ENCODE data around the gene PFKFB2.

PFKFB2 gene

DNA sequence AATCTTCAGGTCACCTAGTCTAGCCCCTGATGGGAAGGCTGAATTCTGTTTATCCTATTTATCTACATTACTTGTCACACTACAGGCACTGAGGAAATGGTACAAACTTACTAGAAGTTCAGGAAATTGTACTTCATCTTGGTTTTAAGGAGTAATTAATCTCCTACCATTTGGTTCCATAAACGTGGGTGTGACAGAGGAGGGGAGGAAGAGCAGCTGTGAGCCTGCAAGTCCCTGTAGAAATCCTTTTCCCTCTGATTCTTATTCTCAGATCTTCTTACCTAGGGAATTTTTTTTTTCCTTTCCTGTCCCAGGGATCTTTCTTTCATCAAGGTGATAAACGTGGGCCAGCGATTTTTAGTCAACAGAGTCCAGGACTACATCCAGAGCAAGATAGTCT is 14.1 kb downstream of the PFKFB2 start:
- DNase-seq (ENCODE audit: low read depth in 2 of 2), result no peak

DNA sequence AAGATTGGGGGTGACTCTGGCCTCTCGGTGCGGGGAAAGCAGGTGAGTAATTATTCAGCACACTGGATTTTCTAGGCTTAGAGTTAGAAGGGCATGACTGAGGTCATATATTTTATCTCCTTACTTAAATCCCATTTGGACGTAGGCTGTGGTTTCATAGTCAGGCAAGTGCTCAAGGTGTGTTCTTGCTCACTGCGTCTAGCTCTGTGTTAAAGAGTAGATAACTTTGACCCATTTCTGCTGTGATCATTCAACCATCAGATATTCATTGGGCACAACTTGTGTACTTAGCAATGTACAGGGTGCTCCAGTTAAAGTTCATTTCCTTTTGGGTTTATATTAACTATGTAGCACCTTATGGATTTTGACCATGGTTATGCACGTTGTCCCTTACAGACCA is 14.6 kb downstream of the PFKFB2 start:
- DNase-seq (ENCODE audit: low read depth in 2 of 2), result no peak

DNA sequence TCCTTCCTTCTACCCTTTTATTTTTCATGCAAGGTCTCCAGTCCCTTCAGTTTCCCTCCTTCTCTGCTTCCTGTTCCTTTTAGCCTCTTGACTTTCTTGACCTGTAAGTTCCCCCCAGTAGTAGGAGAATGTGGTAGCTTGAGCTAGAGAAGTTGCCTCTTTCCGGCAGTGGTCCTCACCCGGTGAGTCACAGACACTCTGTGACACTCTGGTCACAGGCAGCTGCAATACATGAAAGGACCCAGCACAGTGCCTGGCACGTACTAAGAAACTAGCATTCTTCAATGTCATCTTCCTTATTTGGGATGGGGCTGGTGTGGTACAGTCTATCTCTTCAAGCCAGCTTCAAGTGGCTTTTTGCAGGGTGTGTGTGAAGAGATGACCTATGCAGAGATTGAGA is 16.0 kb downstream of the PFKFB2 start:
- DNase-seq (ENCODE audit: low read depth in 2 of 2), result no peak

DNA sequence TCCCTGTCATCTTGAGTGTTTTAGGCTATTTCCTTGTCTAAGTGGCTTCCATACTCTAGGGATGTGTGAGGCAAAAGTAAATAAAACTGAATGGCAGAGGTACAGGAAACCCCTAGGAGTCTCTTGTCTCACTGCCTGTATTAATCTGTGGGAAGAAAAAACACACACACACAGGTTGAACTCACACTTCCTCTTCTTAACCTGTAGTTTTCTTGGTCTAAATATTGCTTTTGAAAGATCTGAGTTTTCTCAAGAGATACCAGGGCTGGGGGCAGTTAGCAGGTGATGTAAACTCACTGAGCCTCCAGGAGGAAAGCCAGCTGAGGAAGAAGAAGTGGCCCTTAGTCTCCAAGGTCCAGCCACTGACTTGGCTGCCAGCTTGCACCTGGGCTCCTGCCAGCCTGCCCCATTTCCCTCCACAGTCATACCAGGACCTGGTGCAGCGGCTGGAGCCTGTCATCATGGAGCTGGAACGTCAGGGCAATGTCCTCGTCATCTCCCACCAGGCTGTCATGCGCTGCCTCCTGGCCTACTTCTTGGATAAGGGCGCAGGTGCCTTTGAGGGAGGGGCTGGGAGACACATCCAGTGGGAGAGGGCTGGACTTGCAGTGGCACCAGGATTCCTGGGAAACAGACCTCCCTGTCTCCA is 16.9 kb downstream of the PFKFB2 start:
- no peak for DNase-seq (ENCODE audit: low read depth in 2 of 2)

DNA sequence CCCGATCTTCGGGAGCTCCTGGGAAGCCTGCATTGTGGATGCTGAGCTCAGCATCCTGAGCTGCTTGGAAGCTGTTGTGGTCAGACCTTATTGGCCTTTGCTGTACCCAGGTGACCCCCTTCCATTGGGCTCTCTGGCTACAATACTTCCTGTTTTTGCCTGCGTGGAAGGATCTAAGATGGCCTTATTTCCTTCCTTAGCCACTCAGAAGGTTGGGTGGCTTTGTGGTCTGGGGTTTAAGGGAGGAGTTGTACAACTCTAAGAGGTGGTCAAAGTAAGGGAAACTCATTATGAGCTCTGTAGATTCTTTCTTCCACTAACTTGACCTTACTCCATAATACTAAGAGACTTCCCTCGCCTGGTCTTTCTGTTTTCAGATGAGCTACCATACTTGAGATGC is 17.7 kb downstream of the PFKFB2 start:
- no peak for DNase-seq (ENCODE audit: low read depth in 2 of 2)

DNA sequence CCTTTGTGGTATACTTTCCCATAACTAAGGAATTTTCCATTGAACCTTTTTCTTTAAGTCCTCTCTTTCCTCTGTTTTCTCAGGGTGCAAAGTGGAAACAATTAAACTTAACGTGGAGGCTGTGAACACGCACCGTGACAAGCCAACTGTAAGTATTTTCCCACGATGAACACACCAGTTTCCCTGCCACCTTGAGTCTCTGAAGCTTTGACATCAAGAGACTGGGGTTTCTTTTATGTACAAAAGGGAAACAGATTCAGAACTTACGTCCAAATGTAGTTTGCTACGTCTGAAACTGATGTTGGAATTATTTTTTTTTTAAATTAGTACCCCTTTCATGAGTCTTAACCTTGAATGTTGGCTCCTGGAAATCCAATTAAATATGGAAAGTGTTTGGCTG is 18.4 kb downstream of the PFKFB2 start:
- no peak for DNase-seq (ENCODE audit: low read depth in 2 of 2)

DNA sequence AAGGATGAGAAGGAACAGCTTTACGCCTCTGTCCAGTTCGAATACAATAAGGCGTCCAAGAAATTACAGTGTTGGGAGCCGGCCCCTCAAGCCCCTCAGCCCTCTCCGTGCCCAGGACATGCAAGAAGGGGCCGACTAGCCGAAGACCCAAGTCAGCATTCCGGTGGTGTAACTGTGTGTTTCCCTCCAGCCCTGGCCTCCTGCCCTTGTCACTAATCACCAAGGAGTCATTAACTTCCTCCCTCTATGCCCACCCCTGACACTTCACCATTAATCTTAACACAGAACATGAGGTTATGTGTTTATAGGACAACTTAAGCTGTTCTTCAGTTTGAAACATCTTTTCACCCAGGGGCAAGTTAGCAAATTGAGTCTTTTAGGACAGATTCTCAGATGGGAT is 19.2 kb downstream of the PFKFB2 start:
- no peak for DNase-seq (ENCODE audit: low read depth in 2 of 2)

DNA sequence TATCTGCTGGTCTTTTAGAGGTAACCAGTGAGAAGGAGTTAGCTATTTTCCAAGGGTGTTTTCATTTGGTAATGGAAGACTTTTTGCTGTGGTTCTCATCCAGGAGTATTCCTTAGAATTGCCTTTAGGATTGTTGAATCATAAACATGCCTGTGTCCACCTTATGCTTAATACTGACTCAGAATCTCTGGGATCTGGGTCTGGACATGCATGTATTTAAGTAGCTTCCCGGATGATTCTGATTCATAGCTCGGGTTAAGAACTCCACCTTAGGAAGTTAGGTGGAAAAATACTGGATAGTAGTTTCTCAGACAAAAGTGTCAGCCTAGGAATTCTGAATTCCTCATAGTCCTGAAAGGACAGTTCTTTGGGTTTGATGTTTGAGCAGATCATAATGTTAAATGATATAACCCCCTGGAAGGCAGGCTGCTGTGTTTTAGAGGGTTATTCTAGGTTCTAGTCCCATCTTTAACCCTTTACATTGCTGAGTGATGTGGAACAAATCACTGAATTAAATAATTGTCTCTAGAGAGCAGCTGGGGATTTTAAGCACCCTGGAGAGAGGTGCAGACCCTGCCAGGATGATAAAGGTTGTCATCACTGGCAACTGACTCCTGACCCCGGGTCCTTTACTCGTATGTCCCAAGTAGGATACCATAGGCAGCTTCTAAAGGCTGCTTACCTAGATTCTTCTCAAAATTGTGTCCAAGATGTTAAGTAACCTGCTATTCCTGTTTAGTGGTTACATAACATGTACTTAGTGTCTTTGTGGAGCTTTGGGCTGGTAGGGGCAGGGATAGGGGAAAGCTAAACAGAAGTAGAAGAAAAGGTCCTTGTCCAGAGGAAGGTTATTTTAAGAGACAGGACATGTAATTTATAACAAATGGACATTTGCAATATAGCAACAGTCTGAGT is 21.1 kb downstream of the PFKFB2 start:
- DNase-seq (ENCODE audit: low read depth in 2 of 2), result no peak

DNA sequence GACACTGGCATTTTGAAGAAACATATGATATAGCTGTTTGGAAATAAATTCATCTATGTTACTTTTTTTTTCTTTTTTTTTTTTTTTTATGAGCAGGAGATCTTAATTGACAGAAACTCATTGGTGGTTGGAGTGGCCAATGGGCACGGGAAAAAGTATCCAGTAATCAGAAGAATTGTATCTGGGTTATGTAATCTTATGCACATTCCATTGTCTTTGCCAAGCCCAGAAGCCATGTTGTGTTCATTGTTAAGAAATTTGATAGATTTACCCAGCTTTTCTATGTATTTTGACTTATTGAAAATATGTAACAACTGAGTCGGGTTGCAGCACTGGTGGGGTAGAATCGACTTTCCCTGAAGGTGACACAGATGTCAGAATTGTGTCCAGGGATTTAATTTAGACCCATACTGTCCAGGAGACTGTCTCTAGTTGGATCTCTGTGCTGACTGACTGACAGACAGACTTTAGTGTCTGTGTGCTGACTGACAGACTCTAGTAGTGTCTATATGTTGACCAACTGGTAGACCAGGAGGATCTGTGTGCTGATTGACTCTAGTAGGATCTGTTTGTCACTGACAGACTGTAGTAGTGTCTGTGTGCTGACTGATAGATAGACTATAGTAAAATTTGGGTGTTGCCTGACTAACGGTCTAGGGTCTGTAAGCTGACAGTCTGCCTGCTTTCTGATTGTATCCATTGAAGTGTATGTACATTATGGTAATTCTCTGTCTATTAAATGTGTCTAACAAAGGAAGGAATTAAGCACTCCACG is 23.3 kb downstream of the PFKFB2 start:
- no peak for DNase-seq (ENCODE audit: low read depth in 2 of 2)

DNA sequence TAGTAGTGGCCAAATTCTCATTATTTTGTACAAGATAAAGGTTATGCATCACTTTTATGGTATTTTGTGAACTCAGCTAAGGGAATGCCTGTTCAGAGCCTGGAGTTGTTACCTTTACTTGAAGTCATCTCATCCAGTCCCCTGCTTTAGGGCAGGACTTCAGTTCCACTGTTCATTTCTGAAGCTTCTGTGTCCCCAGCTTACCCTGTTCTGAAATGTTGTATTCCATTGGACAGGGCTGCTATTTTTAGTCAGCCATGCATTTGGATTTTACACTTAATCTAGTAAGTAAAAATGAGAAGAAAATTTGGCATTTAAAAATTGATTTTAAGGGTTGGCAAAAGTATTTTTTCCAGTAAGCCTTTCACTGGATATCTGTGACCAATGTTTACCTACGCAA is 23.9 kb downstream of the PFKFB2 start:
- no peak for DNase-seq (ENCODE audit: low read depth in 2 of 2)

DNA sequence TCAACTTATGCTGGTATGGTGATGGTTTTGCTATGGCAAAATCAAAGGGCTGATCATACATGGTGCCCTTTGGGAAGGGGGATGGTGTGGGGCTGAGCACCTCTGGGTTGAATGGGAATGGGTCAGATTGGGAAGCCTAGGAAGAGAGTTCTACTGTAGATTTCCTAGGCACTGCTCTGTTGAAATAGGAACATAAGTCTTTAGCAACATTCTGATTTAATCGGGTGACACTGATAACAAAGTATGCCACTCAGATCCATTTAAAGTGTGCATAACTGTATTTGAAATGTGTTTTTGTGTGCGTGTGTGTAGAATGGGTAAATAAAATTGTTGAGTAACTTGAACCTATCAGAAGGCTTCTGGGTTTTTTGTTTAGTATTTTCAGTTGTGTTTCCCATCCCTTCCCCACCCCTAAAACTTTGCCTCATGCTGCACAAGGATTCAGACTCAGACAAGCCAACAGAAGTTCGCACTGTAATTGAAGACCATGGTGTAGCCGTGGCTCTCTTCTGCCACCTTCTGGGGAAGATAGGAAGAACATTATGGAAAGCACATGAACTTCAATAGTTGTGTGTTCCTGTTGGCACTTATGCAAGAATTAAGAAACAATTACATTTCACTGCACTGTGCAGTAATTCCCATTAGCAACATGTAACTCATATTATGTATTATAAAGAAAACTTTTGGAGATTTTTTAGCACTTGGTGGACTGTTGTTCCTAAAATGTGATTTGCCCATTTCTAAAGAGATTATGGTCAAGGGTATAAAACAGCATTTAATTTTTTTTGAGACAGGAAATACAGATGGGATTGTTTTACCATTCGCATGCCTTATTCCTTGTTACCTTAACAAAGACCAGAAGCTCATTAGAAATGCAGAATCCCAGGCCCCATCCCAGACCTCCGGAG is 24.6 kb downstream of the PFKFB2 start:
- DNase-seq (ENCODE audit: low read depth in 2 of 2), result peak; percentile 13 to 70

DNA sequence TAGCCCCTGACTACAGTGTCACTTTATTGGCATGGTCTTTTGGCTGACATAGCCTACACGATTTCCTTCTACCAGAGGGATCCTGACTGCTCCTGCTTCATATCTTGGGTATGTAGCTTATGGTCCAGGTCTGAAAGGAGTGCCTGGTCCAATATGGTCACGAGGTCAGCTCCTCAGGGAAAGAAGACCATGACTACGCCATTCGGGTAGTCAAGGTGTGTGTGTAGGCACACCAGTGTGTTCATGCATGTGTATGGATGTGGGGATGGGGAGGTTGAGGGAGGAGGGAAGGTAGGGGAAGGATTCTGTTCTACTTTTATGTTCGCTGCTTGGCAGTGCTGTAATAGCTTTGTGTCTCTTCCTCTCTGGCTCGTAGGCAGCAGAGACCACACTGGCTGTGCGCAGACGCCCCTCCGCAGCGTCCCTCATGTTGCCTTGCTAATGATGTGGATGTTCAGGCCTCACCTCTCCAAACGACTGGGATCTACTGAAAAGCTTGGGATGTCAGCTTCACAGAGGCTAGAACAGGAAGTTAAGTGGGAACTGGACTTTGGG is 25.6 kb downstream of the PFKFB2 start:
- DNase-seq (ENCODE audit: low read depth in 2 of 2), result no peak

DNA sequence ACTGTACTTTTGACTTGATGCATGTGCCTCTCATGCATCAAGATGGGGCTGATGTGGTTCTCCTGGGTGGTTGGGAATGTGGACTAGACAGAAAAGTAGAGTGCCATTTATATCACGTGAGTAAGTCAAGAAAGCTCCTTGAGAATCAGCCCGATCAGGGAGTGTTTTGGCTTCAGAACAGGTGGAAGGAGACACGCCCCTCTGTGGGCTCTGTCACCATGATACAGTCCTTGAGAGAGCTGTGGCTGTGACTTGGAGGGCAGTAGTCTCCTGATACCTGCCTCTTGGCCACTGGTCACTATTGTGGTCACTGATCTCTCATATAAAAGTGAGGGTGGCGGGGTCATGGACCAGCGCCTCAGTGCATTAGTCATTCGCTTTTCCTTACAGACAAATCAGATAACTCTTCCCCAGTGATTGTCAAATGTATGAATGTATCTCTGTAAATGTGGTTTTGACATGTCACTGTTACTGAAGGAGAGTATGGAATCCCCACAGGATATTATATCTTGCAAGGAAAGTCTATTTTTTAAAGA is 26.7 kb downstream of the PFKFB2 start:
- no peak for DNase-seq (ENCODE audit: low read depth in 2 of 2)

DNA sequence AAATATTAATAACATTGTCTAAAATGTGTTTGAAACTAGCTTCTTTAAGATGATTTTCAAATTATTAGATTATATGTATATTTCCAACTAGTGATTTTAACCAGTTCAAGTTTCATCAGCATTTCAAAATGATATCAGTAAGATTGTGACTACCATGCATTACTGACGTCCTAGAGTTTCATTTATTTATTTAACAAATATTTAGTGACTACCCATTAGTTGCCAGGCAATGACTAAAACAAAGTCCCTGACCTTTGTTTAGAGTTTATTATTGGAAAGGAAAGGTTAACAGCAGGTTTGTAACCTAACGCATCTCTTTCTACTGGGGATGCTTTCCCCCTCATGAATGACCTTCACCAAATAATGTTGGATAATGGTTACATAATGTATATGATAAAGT is 28.0 kb downstream of the PFKFB2 start:
- DNase-seq (ENCODE audit: low read depth in 2 of 2), result no peak

DNA sequence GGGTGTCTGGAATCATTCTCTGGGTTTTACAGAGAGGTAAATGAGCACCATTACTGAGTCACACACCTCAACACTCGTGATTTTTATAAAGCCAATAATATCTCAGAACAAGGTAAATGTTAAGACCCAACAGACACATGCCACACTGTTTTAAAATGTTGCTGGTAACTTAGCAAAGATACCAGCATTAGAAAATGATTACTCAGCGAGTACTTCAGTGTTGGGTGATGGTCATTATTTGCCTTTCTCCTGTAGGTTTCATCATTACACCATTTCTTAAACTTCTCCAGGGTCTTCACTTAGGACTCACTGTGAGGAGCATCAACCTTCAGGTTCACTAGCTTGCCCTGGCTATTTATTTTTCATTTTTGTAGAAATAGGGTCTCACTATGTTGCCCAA is 28.7 kb downstream of the PFKFB2 start:
- no peak for DNase-seq (ENCODE audit: low read depth in 2 of 2)

DNA sequence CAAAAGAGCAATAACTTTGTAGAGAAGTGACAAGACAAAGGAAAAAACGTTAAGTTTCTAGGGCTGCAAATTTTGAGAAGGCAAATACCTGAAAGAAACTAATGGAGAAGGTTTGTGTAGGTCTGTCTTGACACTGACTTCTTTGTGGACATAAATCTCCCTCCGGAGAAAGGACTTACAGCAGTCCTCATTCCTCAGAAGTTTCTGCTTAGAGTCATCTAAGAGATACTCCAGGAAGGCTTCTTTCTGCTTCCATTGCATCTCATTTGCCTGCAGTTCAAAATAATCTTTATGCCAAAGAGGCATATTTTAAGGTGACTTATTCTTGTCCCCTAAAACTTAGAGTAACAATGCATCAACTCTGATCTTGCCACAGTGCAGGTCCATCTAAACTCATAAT is 31.2 kb downstream of the PFKFB2 start:
- DNase-seq (ENCODE audit: low read depth in 2 of 2), result no peak

DNA sequence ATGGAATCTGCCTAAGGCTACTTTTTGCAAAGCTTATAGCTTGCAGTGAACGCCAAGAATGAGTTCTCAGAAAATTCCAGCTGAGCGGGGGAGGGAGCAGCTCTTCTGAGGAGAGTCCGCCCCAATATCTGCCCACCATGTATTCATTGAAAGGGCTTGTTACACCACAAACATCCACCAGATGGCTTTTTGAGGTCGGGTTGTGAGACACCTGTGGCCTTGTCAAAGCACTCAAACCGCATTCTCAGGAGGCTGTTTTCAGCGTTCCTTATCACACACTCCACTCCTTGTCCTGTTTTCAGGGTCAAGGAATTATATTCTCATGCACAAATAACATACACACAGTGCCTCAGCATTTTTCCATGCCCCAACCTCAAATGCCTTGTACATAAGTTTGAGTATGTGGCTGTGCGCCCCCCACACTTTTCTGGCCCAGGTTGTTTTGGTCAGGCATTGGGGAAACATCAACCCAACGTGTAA is 31.7 kb downstream of the PFKFB2 start:
- DNase-seq (ENCODE audit: low read depth in 2 of 2), result peak; percentile 16 to 40

DNA sequence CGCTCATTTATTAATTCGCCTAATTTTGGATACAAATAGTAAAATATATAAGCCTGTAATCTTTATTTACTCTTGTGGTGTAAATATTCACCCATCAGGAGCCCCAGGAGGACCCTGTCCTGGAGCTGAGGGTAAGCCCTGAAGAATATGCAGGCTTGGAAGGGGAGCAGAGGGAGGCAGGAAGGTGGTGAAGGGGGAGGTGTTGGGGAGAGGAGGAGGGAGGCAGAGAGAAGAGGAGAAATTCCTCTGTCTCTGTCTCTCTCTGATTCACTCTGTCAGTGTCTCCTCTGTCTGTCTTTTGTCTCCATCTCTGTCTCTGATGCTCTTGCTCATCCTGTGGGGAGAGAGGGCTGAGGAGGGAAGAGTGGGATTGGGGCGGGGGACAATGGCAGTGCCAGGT is 32.8 kb downstream of the PFKFB2 start:
- DNase-seq (ENCODE audit: low read depth in 2 of 2), result no peak

DNA sequence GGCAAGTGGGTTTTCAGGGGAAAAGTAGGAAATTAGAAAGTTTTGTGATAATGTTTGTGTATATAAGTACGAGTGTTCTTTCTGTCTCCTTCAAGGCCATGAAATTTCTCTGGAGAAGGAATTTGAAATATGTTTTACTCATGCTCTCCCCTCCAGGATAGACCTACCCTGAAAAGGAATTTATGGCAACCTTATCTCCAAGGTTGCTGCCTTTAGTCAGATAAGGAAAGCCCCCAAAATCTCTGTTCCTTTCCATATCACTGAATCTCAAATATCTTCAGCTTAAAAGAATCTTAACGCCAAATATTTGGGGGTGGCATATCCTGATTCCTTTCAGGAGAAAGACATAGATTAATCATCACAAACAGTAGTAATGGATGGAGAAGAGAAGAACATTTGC is 35.1 kb downstream of the PFKFB2 start:
- no peak for DNase-seq (ENCODE audit: low read depth in 2 of 2)

DNA sequence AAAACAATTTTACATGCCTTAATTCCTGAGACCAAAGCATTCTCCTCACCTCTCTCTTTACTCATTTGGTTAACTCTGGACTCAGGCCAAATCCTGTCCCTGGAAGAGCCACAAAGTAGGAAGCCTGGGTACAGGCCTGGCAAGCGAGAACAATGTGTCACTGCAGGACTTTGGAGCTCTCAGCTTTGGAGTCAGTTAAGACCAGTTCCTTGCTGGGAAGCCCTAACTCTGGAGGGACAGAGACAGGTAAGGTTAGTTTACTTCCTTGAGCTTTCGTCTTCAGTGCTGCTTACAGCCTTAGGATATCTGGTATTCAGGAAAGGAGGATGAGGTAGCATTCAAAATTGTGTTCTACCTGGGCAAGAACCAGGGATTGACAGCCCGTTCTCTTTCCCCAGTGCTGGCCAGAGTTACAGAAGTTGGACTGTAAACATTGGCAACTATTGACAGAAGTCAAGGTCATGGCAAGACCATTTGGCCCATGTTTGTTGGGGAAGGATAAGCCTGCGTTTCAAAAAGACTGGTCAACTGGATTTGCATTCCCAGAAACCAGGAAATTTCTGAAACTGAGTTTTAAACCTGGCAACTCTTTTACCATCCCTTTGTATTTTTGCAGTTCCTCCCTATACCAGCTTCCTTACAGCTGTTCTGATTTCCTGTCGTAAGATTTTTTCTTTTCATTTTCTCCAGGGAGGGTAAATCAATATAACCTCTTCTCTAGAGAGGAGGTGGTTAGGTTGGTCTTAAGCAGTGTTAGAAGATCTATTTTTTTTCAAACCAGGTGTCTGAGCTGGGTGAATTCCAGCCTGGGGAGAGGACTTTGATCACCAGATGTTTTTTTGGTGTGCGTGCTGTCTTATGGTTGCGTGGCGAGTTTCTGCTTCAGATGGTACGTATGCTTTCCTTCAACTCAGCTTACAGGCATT is 35.9 kb downstream of the PFKFB2 start, which contains the start of gene C4BPB:
C4BPB (plus strand) TSS at position 160 of the 926 bp plus-strand sequence; CDS start at position 832, 672 bp downstream.
- DNase-seq (ENCODE audit: low read depth in 2 of 2), result no peak
